Ishikawa (cell line): ENCODE measurements around the gene THRB.

Source experiments
- CEBPB ChIP-seq: IDR thresholded peaks from 2 replicates; pipeline ENCODE4 v1.6.1; 2012
- CREB1 ChIP-seq: IDR thresholded peaks from 2 replicates; pipeline ENCODE4 v1.6.1; 2012; ENCODE audit warnings: low read depth
- EGR1 ChIP-seq: IDR thresholded peaks from 2 replicates; pipeline ENCODE4 v1.6.1; 2012
- EP300 ChIP-seq: IDR thresholded peaks from 2 replicates; pipeline ENCODE4 v1.6.1; 2012; ENCODE audit warnings: borderline replicate concordance
- FOXM1 ChIP-seq: IDR thresholded peaks from 2 replicates; pipeline ENCODE4 v1.6.1; 2012; ENCODE audit warnings: low read depth, borderline replicate concordance
- NFIC ChIP-seq: IDR thresholded peaks from 2 replicates; pipeline ENCODE4 v1.6.1; 2012
- RAD21 ChIP-seq: IDR thresholded peaks from 2 replicates; pipeline ENCODE4 v1.6.1; 2012; ENCODE audit warnings: low read depth
- TAF1 ChIP-seq: IDR thresholded peaks from 2 replicates; pipeline ENCODE4 v1.6.1; 2012; ENCODE audit warnings: low read depth, mild to moderate bottlenecking
- TCF12 ChIP-seq: IDR thresholded peaks from 2 replicates; pipeline ENCODE4 v1.6.1; 2012; ENCODE audit warnings: low read depth
- YY1 ChIP-seq: IDR thresholded peaks from 2 replicates; pipeline ENCODE4 v1.6.1; 2012; ENCODE audit warnings: low read depth
- ZBTB7A ChIP-seq: IDR thresholded peaks from 2 replicates; pipeline ENCODE4 v1.6.1; 2012; ENCODE audit warnings: low read depth
- TF ChIP-seq, protein P1 (sequence below): IDR thresholded peaks from 2 replicates; pipeline ENCODE4 v1.6.1; 2012

DNA sequence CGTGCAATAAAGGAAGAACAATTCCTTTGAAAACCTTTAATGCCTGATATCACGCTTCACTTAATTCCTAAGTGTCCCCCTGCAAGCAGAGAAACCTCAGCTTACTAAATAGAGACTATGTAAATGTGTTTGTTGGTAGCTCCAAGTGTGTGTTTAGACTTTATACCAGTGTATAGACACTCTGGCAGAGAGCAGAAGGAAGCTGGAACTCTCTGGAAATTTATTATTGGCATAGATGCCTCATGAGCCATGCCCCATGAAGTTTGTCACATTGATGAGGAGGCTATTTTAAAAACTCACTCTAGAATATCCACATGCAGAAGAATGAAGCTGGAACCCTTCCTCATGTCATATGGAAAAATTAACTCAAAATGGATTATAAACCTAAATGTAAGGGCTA is 99.9 kb downstream of the THRB start:
- TF ChIP-seq ZBTB7A (no peak), TAF1 (no peak), RAD21 (no peak), CEBPB (no peak), EP300 (no peak), CREB1 (no peak), YY1 (no peak), EGR1 (no peak), TCF12 (no peak), FOXM1 (no peak), NFIC (no peak)
- TF ChIP-seq, protein P1, sequence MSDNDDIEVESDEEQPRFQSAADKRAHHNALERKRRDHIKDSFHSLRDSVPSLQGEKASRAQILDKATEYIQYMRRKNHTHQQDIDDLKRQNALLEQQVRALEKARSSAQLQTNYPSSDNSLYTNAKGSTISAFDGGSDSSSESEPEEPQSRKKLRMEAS: no peak
